DND-41 (cell line): ENCODE results near the gene IDH1.

ENCODE experiments used
- CTCF ChIP-seq: IDR thresholded peaks from 2 replicates; pipeline ENCODE4 v1.5.1; 2012; ENCODE audit warnings: borderline replicate concordance, low read length, moderate library complexity, mild to moderate bottlenecking; ENCODE audit not compliant: poor library complexity, severe bottlenecking; ENCODE audit errors: extremely low read depth
- EZH2 ChIP-seq: IDR thresholded peaks from 3 replicates; pipeline ENCODE4 v1.6.1; 2012; ENCODE audit warnings: borderline replicate concordance, low read depth, mild to moderate bottlenecking, moderate library complexity, low read length, inconsistent platforms; ENCODE audit not compliant: severe bottlenecking

GRCh38 chr2:208224802-208225201 lies 30.1 kb downstream of the IDH1 start:
- TF ChIP-seq CTCF (no peak), EZH2 (no peak)
